HepG2 (cell line): Measurements from ENCODE around the gene FRMD8. TPM values are rescaled to one million over a fixed set of nuclear protein-coding genes. Genes with fewer than 3 reads are reported as not detected.

Source experiments
- ATF6 ChIP-seq: sonication (generic); formaldehyde crosslinking; conservative IDR thresholded peaks from 2 replicates; pipeline ENCODE4 v1.4.0; 2020; ENCODE audit warnings: missing genetic modification reagents
- GTF2F1 ChIP-seq: fragments of 150-350 bp; IDR thresholded peaks from 2 replicates; pipeline ENCODE4 v1.6.1; 2014; ENCODE audit warnings: low read length
- HHEX ChIP-seq: IDR thresholded peaks from 2 replicates; pipeline ENCODE4 v1.6.1; 2016; ENCODE audit warnings: control low read depth
- HOXA3 ChIP-seq: sonication (generic); formaldehyde crosslinking; IDR thresholded peaks from 2 replicates; pipeline ENCODE4 v1.5.0; 2020; ENCODE audit warnings: missing genetic modification reagents
- IKZF4 ChIP-seq: sonication (generic); formaldehyde crosslinking; IDR thresholded peaks from 2 replicates; pipeline ENCODE4 v1.5.1; 2020; ENCODE audit warnings: borderline replicate concordance, mild to moderate bottlenecking, low read depth, missing genetic modification reagents; ENCODE audit errors: not compliant biosample characterization
- KLF9 ChIP-seq: IDR thresholded peaks from 2 replicates; pipeline ENCODE4 v1.6.1; 2016; ENCODE audit warnings: low read depth
- MAFF ChIP-seq: IDR thresholded peaks from 2 replicates; pipeline ENCODE4 v1.6.1; 2011; ENCODE audit warnings: low read depth, low read length, improper control_type of control experiment
- MBD4 ChIP-seq: IDR thresholded peaks from 2 replicates; pipeline ENCODE4 v1.6.1; 2012; ENCODE audit warnings: low read length, inconsistent platforms, borderline replicate concordance
- PPARG ChIP-seq: conservative IDR thresholded peaks from 2 replicates; pipeline ENCODE4 v1.6.1; 2016; ENCODE audit warnings: missing biosample characterization, missing genetic modification reagents
- RARG ChIP-seq: sonication (generic); formaldehyde crosslinking; IDR thresholded peaks from 2 replicates; pipeline ENCODE4 v1.4.0; 2020; ENCODE audit warnings: low read depth, mild to moderate bottlenecking, missing genetic modification reagents
- RXRB ChIP-seq: IDR thresholded peaks from 2 replicates; pipeline ENCODE4 v1.6.1; 2016; ENCODE audit warnings: borderline replicate concordance, missing genetic modification reagents, missing compliant biosample characterization
- STAT5B ChIP-seq: sonication (generic); formaldehyde crosslinking; IDR thresholded peaks from 2 replicates; pipeline ENCODE4 v1.4.0; 2020; ENCODE audit warnings: missing genetic modification reagents
- TEAD2 ChIP-seq: sonication (generic); formaldehyde crosslinking; IDR thresholded peaks from 2 replicates; pipeline ENCODE4 v1.9.0; 2021; ENCODE audit warnings: missing genetic modification reagents
- ZNF260 ChIP-seq: sonication (generic); formaldehyde crosslinking; IDR thresholded peaks from 2 replicates; pipeline ENCODE4 v1.4.0; 2020; ENCODE audit warnings: missing genetic modification reagents, low read depth, mild to moderate bottlenecking, borderline replicate concordance
- ZNF362 ChIP-seq: sonication (generic); formaldehyde crosslinking; IDR thresholded peaks from 2 replicates; pipeline ENCODE4 v1.4.0; 2020; ENCODE audit warnings: missing genetic modification reagents, mild to moderate bottlenecking, borderline replicate concordance
- ZNF44 ChIP-seq: sonication (generic); formaldehyde crosslinking; IDR thresholded peaks from 2 replicates; pipeline ENCODE4 v1.5.1; 2020; ENCODE audit warnings: mild to moderate bottlenecking, missing genetic modification reagents
- ZNF530 ChIP-seq: sonication (generic); formaldehyde crosslinking; IDR thresholded peaks from 2 replicates; pipeline ENCODE4 v1.5.0; 2020; ENCODE audit warnings: low read depth, mild to moderate bottlenecking, missing genetic modification reagents
- ZNF616 ChIP-seq: sonication (generic); formaldehyde crosslinking; IDR thresholded peaks from 2 replicates; pipeline ENCODE4 v1.5.0; 2020; ENCODE audit warnings: low read depth, mild to moderate bottlenecking, missing genetic modification reagents
- ZNF749 ChIP-seq: sonication (generic); formaldehyde crosslinking; IDR thresholded peaks from 2 replicates; pipeline ENCODE4 v1.8.0; 2022; ENCODE audit warnings: mild to moderate bottlenecking, missing genetic modification reagents, moderate library complexity, borderline replicate concordance
- ZSCAN12 ChIP-seq: sonication (generic); formaldehyde crosslinking; IDR thresholded peaks from 2 replicates; pipeline ENCODE4 v1.9.0; 2021; ENCODE audit warnings: mild to moderate bottlenecking, missing genetic modification reagents
- polyA plus RNA-seq, 8 experiments: library from polyadenylated mRNA; depleted of rRNA in 3 of 8; stranded (reverse) in 7 of 8; unstranded in 1 of 8; fragments of >200 nt; fragmentation: Illumina TruSeq in 4 of 8; extraction: Trizol in 4 of 8; gene quantifications; 2 replicates each; pipeline versions ENCODE4 v1.2.1 to v1.2.3, GENCODE V29; 2011 to 2016; ENCODE audit warnings: low read depth in 4 of 8, missing spikeins in 1 of 8, mixed read lengths in 1 of 8; ENCODE audit not compliant: insufficient read depth in 1 of 8
- total RNA-seq, 5 experiments: library from RNA; depleted of rRNA; stranded (reverse); fragments of >200 nt; fragmentation: Illumina TruSeq; extraction: Trizol; gene quantifications; 2 replicates each; pipeline ENCODE4 v1.2.3, GENCODE V29; 2016; ENCODE audit warnings: low read depth in 1 of 5
- TF ChIP-seq, protein P1 (sequence below): sonication (generic); formaldehyde crosslinking; IDR thresholded peaks from 2 replicates; pipeline ENCODE4 v1.9.0; 2022; ENCODE audit warnings: missing genetic modification reagents, mild to moderate bottlenecking, borderline replicate concordance
- TF ChIP-seq, protein P2 (sequence below): sonication (generic); formaldehyde crosslinking; IDR thresholded peaks from 2 replicates; pipeline ENCODE4 v1.4.0; 2020; ENCODE audit warnings: mild to moderate bottlenecking, missing genetic modification reagents
- TF ChIP-seq, protein P3 (sequence below): sonication (generic); formaldehyde crosslinking; conservative IDR thresholded peaks from 2 replicates; pipeline ENCODE4 v1.4.0; 2020; ENCODE audit warnings: missing genetic modification reagents

The FRMD8 gene
- total and polyA plus RNA-seq, 2 of the 13 experiments (the other 11 are each of a cell fraction or from before 2014, with no cell fraction given): 5.8 to 20.6 TPM

DNA sequence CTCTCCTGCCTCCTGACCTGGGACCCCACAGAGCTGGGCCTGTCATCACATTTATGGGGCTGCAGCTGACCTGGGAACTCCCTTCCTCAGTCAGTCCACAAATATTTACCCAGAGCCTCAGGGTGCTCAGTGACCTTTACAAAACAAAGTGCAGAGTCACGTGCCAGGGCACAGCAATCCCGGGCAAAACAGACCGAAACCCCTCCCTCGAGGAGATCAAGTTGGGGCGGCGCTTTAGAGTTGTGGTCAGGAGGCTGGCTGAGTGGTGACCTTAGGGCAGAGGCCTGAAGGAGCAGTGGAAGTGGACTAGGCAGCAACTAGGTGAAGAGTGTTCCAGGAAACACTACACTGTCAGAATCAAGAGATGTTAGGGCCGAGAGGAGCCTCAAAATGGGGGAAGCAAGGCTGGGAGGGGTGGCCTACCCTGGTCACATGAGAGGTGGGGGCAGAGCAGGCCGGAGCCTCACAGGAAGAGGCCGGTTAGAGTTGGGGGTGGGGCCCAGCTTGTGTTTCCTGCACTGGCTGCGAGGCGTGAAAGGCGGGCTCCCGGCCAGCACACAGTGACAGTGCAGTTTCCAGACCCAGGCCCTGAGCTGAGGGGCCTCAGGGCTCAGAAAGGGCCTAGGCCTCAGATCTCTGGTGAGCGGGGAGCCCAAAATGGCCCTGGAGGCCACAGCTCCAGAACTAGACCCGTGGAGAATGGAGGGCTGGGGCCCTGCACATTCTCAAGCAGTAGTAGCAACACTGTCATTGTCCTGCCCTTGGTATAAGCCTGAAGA, 32.4 kb downstream of the FRMD8 start (continued):
- no peak for TF ChIP-seq IKZF4 (CRISPR knock-in tag)
- no peak for TF ChIP-seq ZNF260 (CRISPR knock-in tag)
- TF ChIP-seq, protein P1, sequence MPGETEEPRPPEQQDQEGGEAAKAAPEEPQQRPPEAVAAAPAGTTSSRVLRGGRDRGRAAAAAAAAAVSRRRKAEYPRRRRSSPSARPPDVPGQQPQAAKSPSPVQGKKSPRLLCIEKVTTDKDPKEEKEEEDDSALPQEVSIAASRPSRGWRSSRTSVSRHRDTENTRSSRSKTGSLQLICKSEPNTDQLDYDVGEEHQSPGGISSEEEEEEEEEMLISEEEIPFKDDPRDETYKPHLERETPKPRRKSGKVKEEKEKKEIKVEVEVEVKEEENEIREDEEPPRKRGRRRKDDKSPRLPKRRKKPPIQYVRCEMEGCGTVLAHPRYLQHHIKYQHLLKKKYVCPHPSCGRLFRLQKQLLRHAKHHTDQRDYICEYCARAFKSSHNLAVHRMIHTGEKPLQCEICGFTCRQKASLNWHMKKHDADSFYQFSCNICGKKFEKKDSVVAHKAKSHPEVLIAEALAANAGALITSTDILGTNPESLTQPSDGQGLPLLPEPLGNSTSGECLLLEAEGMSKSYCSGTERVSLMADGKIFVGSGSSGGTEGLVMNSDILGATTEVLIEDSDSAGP (CRISPR knock-in tag): peak; percentile 89
- TF ChIP-seq HOXA3: peak; percentile 33; the same call in 1 of the 2 replicates
- TF ChIP-seq, protein P2, sequence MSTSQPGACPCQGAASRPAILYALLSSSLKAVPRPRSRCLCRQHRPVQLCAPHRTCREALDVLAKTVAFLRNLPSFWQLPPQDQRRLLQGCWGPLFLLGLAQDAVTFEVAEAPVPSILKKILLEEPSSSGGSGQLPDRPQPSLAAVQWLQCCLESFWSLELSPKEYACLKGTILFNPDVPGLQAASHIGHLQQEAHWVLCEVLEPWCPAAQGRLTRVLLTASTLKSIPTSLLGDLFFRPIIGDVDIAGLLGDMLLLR (CRISPR knock-in tag): peak; percentile 45; the same call in 1 of the 2 replicates
- peak; percentile 66 for TF ChIP-seq GTF2F1
- TF ChIP-seq, protein P3, sequence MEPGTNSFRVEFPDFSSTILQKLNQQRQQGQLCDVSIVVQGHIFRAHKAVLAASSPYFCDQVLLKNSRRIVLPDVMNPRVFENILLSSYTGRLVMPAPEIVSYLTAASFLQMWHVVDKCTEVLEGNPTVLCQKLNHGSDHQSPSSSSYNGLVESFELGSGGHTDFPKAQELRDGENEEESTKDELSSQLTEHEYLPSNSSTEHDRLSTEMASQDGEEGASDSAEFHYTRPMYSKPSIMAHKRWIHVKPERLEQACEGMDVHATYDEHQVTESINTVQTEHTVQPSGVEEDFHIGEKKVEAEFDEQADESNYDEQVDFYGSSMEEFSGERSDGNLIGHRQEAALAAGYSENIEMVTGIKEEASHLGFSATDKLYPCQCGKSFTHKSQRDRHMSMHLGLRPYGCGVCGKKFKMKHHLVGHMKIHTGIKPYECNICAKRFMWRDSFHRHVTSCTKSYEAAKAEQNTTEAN (CRISPR knock-in tag): 0 out of 2 replicates have a peak, but pooled peaks have one; percentile 45
- peak; percentile 76 for TF ChIP-seq PPARG (CRISPR knock-in tag)
- TF ChIP-seq ZNF749 (CRISPR knock-in tag): peak; percentile 83; the same call in 1 of the 2 replicates
- no peak for TF ChIP-seq ZNF616 (CRISPR knock-in tag)
- peak; percentile 73 for TF ChIP-seq MAFF
- TF ChIP-seq ZNF530 (CRISPR knock-in tag): peak; percentile 70; the same call in 1 of the 2 replicates
- TF ChIP-seq ZNF362 (CRISPR knock-in tag): peak; percentile 41; the same call in 1 of the 2 replicates
- peak; percentile 86 for TF ChIP-seq HHEX
- peak; percentile 47; the same call in 1 of the 2 replicates for TF ChIP-seq ZNF44 (CRISPR knock-in tag)
- TF ChIP-seq ATF6: no peak
- peak; percentile 92 for TF ChIP-seq RXRB (CRISPR knock-in tag)
- 0 out of 2 replicates have a peak, but pooled peaks have one; percentile 86 for TF ChIP-seq ZSCAN12 (CRISPR knock-in tag)
- TF ChIP-seq KLF9 (CRISPR knock-in tag): no peak
- TF ChIP-seq RARG: no peak
- no peak for TF ChIP-seq STAT5B (CRISPR knock-in tag)
- TF ChIP-seq TEAD2 (CRISPR knock-in tag): no peak; the same call in 1 of the 2 replicates
- no peak for TF ChIP-seq MBD4
